Measurements from ENCODE around the gene SMCHD1.

SMCHD1 gene

DNA sequence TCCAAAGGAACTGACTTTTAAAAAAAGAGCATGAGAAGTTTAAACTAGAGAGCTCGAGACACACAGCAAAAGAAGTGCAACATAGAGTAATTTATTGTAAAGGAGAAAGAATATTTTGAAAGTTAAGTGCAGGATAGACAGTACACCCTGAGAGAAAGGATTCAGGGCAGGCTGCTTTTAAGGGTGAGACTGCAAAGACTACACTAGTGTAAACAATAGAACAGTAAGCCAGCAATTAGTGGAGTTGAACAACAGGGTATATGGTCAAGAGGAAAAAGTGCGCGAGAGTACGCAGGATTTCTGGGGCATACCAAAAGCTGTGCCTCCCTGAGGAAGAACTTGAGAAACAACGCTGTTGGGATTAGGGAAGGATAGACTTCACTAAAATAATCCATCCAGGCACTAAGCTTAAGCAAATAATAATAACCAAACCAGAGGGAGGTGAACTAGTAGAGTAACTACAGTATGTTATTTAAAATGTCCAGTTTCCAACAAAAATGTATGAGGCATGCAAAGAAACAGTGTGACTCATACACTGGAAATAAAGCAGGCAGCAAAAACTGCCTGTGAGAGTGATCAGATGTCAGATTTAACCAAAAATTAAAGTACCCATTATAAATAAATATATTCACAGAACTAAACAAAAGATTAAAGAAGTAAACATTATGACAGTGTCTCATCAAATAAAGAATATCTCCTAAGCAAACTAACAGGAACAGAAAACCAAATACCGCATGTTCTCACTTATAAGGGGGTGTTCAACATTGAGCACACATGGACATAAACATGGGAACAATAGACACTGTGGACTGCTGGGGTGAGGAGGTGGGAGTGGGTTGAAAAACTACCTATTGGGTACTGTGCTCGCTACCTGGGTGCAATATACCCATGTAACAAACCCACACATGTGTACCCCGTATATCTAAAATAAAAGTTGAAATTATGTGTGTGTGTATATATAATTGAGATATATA lies 150.7 kb downstream of the SMCHD1 start:
- no peak for TF ChIP-seq FOXP2 (optimal IDR thresholded peaks at IDR 0.05; ENCODE audit: borderline replicate concordance, extremely low read depth, extremely low read length, insufficient read depth)
- TF ChIP-seq, protein P1, sequence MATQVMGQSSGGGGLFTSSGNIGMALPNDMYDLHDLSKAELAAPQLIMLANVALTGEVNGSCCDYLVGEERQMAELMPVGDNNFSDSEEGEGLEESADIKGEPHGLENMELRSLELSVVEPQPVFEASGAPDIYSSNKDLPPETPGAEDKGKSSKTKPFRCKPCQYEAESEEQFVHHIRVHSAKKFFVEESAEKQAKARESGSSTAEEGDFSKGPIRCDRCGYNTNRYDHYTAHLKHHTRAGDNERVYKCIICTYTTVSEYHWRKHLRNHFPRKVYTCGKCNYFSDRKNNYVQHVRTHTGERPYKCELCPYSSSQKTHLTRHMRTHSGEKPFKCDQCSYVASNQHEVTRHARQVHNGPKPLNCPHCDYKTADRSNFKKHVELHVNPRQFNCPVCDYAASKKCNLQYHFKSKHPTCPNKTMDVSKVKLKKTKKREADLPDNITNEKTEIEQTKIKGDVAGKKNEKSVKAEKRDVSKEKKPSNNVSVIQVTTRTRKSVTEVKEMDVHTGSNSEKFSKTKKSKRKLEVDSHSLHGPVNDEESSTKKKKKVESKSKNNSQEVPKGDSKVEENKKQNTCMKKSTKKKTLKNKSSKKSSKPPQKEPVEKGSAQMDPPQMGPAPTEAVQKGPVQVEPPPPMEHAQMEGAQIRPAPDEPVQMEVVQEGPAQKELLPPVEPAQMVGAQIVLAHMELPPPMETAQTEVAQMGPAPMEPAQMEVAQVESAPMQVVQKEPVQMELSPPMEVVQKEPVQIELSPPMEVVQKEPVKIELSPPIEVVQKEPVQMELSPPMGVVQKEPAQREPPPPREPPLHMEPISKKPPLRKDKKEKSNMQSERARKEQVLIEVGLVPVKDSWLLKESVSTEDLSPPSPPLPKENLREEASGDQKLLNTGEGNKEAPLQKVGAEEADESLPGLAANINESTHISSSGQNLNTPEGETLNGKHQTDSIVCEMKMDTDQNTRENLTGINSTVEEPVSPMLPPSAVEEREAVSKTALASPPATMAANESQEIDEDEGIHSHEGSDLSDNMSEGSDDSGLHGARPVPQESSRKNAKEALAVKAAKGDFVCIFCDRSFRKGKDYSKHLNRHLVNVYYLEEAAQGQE (IDR thresholded peaks at IDR 0.05; ENCODE audit: insufficient read depth in 1 of 2, low read depth in 2 of 2, low read length in 2 of 2), result no peak
- no peak for TF ChIP-seq SIN3A (IDR thresholded peaks at IDR 0.05; ENCODE audit: borderline replicate concordance, insufficient read depth, low read length)
- TF ChIP-seq TAF1 (IDR thresholded peaks at IDR 0.05; ENCODE audit: borderline replicate concordance, insufficient read depth, low read length), result no peak
- no peak for TF ChIP-seq POLR2AphosphoS5 (IDR thresholded peaks at IDR 0.05; ENCODE audit: low read depth, low read length)

DNA sequence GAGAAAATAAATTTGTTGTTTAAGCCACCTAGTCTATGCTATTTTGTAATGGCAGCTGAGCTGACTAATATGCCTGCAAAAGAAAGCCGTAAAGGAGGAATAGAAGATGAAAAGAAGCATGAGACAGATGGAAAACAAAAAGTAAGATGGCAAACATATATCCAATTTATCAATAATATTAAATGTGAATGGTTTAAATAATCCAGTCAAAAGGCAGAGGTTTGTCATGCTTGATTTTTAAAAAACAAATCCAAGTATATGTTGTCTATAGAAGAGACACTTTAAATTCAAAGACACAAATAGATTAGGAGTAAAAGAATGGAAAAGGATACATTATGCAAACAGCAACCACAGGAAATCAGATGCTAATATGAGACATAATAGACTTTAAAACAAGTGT lies 155.9 kb downstream of the SMCHD1 start:
- TF ChIP-seq FOXP2 (optimal IDR thresholded peaks at IDR 0.05; ENCODE audit: borderline replicate concordance, extremely low read depth, extremely low read length, insufficient read depth) (no peak), POLR2AphosphoS5 (IDR thresholded peaks at IDR 0.05; ENCODE audit: low read depth, low read length) (no peak), TAF1 (IDR thresholded peaks at IDR 0.05; ENCODE audit: borderline replicate concordance, insufficient read depth, low read length) (no peak)

DNA sequence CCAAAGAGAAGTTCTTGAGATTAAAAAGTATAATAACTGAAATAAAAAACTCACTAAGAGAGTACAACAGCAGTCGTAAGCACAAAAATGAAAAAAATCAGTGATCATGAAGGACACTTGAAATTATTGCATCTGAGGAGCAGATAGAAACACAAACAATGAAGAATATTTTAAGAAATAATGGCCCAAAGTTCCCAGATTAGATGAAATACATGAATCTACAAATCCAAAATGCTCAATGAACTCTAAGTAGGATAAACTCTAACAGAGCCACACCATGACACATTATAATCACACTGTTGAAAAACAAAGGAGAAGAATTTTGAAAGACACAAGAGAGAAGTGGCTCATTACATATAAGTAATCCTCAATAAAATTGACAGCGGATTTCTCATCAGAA lies 159.4 kb downstream of the SMCHD1 start:
- TF ChIP-seq SIN3A (IDR thresholded peaks at IDR 0.05; ENCODE audit: borderline replicate concordance, insufficient read depth, low read length), result no peak

DNA sequence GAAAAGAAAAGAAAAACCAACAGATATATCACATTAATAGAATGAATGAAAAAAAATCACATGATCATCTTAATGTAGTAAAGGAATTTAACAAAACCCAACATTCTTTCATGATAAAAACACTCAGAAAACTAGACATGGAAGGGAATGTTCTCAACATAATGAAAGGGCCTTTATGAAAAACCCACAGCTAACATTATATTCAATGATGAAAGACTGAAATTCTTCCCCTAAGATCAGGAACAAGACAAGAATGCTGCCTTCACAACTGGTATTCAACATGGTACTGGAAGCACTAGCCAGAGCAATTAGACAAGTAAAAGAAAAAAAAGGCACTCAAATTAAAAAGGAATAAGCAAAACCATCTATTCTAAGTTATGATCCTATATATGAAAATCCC lies 162.8 kb downstream of the SMCHD1 start:
- no peak for TF ChIP-seq POLR2AphosphoS5 (IDR thresholded peaks at IDR 0.05; ENCODE audit: low read depth, low read length)
- TF ChIP-seq SIN3A (IDR thresholded peaks at IDR 0.05; ENCODE audit: borderline replicate concordance, insufficient read depth, low read length), result no peak
- TF ChIP-seq TAF1 (IDR thresholded peaks at IDR 0.05; ENCODE audit: borderline replicate concordance, insufficient read depth, low read length), result no peak
- TF ChIP-seq FOXP2 (optimal IDR thresholded peaks at IDR 0.05; ENCODE audit: borderline replicate concordance, extremely low read depth, extremely low read length, insufficient read depth), result no peak
- TF ChIP-seq, protein P1 (IDR thresholded peaks at IDR 0.05; ENCODE audit: insufficient read depth in 1 of 2, low read depth in 2 of 2, low read length in 2 of 2), result no peak

DNA sequence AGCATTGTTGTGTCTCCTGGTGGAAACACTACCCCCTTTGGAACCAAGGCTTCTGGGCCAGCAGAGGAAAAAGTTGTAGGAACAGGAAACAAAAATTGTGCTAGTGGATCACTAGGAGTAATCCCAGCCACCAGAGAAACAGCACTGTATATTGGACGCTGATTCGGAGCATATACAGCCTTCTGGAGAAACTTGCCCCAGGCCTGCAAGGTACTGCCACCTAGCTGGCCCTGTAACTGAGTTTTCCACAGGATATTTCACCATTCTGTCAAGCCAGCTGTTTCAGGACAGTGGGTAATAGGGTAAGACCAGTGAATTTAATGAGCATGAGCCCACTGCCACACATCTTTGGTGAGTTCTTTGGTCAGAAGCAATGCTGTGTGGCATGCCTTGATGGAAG lies 166.2 kb downstream of the SMCHD1 start:
- TF ChIP-seq, protein P1 (IDR thresholded peaks at IDR 0.05; ENCODE audit: insufficient read depth in 1 of 2, low read depth in 2 of 2, low read length in 2 of 2), result no peak
- TF ChIP-seq TAF1 (IDR thresholded peaks at IDR 0.05; ENCODE audit: borderline replicate concordance, insufficient read depth, low read length) (no peak), SIN3A (IDR thresholded peaks at IDR 0.05; ENCODE audit: borderline replicate concordance, insufficient read depth, low read length) (no peak), POLR2AphosphoS5 (IDR thresholded peaks at IDR 0.05; ENCODE audit: low read depth, low read length) (no peak), FOXP2 (optimal IDR thresholded peaks at IDR 0.05; ENCODE audit: borderline replicate concordance, extremely low read depth, extremely low read length, insufficient read depth) (no peak)

DNA sequence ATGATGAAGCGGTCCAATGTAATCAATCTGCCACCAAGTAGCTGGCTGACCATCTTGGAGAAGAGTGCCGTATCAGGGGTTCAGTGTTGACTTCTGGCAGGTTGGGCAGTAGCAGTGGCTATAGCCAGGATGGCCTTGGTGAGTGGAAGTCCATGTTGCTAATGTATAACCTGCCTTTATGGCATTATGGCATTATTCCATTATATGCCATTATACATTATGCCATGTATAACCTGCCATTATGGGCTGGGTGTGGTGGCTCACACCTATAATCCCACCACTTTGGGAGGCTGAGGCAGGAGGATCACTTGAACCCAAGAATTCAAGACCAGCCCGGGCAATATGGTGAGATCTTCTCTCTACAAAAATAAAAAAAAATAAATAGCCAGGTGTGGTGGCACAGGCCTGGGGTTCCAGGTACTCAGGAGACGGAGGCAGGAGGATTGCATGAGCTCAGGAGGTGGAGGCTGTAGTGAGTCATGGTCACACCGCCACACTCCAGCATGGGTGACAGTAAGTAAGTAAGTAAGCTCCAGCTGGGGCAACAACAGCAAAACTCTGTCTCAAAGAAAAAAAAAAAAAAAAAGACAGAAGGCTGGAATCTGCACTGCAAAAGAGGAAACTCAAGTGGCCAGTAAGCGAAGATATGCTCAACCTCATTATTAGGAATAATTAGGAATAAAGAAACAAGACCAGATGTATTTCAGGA lies 166.8 kb downstream of the SMCHD1 start:
- TF ChIP-seq, protein P1 (IDR thresholded peaks at IDR 0.05; ENCODE audit: insufficient read depth in 1 of 2, low read depth in 2 of 2, low read length in 2 of 2), result no peak
- TF ChIP-seq POLR2AphosphoS5 (IDR thresholded peaks at IDR 0.05; ENCODE audit: low read depth, low read length), result no peak
- TF ChIP-seq SIN3A (IDR thresholded peaks at IDR 0.05; ENCODE audit: borderline replicate concordance, insufficient read depth, low read length), result no peak
- TF ChIP-seq TAF1 (IDR thresholded peaks at IDR 0.05; ENCODE audit: borderline replicate concordance, insufficient read depth, low read length), result no peak
- no peak for TF ChIP-seq FOXP2 (optimal IDR thresholded peaks at IDR 0.05; ENCODE audit: borderline replicate concordance, extremely low read depth, extremely low read length, insufficient read depth)

Measured in PFSK-1 (cell line).